ENCODE results near the gene C22orf31. TPM values are rescaled to one million over a fixed set of nuclear protein-coding genes. Genes with fewer than 3 reads are reported as not detected.
A peak's percentile ranks its signal among the peaks of the same experiment; 100 is the strongest.

Gene C22orf31
- total RNA-seq, 6 experiments from 2014 or later: not detected

DNA sequence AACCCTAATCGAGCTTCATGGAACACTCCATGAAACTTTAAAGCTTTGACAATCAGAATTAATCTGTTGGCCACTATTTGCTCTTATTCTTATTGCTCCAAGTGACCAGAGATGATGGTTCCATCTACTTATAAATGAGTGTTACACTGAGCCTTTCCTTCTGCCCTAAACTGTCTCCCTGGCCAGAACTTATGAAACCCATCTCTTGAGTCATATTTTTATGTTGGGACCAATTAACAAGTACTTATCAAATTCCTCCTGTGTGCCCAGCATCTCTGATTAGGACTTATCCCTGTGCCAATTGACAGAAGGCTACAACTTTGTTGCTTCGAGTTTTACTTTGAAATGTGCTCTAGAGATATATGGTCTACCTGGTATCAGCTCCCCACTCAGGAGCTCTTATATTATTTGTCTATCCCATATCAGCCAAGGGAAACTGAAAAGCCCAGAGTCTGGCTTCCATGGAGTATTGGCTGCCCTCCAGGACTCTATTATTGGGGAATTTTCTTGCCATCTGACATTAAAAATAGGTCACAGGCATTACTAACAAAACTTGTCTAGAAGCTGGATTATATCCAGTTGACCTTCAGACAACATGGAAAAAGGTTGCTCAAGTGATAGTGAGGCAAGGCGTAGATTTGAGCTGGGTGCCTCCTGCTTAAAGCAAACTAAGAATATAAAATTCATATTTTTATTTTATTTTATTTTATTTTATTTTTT is 20.0 kb upstream of the C22orf31 start:
- Mint-ChIP-seq H3K4me3 (no peak overlapping the region), H3K9me3 (no peaks in the 10 kb centered on the region), H3K27ac (no peak overlapping the region), H3K36me3 (ENCODE audit: low read depth) (no peaks in the 10 kb centered on the region), H3K4me1 (ENCODE audit: low read depth) (peaks cover 16% of the 10 kb centered on the region), H3K27me3 (ENCODE audit: insufficient read depth) (peaks cover 24% of the 10 kb centered on the region)
- no peak for DNase-seq
- TF ChIP-seq, protein P1, sequence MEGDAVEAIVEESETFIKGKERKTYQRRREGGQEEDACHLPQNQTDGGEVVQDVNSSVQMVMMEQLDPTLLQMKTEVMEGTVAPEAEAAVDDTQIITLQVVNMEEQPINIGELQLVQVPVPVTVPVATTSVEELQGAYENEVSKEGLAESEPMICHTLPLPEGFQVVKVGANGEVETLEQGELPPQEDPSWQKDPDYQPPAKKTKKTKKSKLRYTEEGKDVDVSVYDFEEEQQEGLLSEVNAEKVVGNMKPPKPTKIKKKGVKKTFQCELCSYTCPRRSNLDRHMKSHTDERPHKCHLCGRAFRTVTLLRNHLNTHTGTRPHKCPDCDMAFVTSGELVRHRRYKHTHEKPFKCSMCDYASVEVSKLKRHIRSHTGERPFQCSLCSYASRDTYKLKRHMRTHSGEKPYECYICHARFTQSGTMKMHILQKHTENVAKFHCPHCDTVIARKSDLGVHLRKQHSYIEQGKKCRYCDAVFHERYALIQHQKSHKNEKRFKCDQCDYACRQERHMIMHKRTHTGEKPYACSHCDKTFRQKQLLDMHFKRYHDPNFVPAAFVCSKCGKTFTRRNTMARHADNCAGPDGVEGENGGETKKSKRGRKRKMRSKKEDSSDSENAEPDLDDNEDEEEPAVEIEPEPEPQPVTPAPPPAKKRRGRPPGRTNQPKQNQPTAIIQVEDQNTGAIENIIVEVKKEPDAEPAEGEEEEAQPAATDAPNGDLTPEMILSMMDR (IDR thresholded peaks at IDR 0.05): no peak

DNA sequence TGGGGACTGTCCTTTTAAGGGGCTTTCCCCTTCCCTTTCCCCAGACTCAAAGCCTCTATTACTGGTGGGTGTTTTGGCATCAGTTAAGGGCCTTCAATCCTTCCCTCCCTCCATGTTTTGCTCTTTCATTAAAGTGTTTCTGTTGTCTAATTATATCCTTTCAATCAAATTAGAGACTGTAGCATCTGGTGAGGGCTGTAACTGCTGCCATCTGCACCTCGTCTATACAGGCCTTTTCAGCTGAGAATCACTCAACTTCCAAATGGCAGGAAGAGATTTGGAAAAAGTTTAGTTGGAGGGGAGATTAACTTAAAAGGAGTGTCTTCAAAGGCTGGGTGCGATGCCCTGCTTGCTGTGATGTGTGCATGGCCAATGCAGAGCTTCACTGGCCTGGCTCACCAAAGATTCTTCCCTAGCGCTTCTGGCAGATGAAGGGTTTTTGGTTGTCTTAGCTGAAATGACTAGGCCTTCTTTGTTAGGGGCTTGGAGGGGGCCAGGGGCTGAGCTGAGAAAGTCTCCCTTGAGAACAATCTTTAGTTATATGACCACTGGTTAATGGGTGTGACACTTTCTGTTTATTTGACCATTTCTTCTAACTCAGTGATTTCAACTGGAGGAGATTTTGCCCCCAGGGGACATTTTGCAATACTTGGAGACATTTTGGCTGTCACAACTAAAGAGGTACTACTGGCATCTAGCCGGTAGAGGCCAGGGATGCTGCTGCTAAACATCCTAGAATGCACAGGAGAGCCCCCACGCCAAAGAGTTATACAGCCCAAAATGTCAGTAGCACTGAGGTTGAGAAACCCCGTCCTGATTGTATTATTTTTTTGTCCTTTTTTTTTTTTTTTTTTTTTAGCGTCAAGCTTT is 18.7 kb upstream of the C22orf31 start:
- peaks cover 23% of the 10 kb centered on the region for H3K27me3 Mint-ChIP-seq (ENCODE audit: insufficient read depth)
- H3K4me3 Mint-ChIP-seq: no peak overlapping the region
- no peaks in the 10 kb centered on the region for H3K36me3 Mint-ChIP-seq (ENCODE audit: low read depth)
- TF ChIP-seq, protein P1 (IDR thresholded peaks at IDR 0.05): no peak
- H3K9me3 Mint-ChIP-seq: no peaks in the 10 kb centered on the region
- peaks cover 16% of the 10 kb centered on the region for H3K4me1 Mint-ChIP-seq (ENCODE audit: low read depth)
- DNase-seq: peak; percentile 9
- no peak overlapping the region for H3K27ac Mint-ChIP-seq

DNA sequence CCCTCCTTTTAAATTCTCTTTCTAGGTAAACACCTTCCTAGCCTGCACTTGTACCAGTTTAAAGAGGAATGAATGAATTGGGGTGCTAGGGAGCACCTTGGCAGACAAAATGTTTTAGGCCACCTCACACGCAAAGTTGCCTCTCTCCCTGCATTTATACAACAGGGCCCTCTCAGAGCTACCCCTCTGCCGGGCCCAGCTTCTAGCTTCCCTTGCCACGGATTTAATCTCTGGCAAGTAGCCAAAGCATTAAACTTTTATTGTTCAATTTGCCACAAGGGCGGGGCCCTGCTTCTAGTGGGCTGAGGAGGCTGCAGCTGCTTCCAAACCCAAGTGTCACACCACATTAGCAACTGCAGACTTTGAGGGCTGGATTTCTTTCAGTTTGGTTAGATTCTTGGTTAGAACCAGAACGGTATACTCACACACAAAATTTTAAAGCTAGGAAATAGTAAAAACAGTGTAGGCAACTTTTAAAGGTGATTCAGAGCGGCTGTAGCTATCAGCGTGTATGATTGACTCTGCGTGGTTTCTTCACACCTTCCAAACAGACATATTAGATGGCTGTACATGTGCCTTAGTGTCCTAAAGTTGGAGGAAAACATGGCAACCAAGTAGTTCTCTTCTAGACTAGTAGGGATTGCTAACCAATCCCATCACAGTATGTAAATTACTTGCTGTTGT is 17.7 kb upstream of the C22orf31 start:
- no peak for DNase-seq
- Mint-ChIP-seq H3K4me1 (ENCODE audit: low read depth) (peaks cover 12% of the 10 kb centered on the region), H3K4me3 (no peak overlapping the region), H3K36me3 (ENCODE audit: low read depth) (no peaks in the 10 kb centered on the region), H3K27ac (no peak overlapping the region), H3K9me3 (no peaks in the 10 kb centered on the region), H3K27me3 (ENCODE audit: insufficient read depth) (peaks cover 29% of the 10 kb centered on the region)
- TF ChIP-seq, protein P1 (IDR thresholded peaks at IDR 0.05): no peak

DNA sequence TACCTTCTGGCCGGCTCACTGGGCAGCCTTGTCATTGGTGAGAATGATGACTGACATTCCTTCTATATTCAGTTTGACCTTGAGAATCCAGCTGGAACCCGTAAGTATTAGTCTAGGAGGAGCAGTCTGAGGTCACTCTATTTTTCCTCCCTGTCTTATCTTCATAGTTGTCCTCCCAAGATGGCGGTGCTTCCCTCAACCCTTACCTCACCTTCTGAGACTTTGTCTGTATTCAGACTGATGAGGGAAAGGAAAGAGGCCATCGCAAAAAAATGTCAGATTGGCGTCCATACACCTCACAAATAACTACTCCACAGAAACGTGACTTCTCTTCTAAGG is 17.2 kb upstream of the C22orf31 start:
- Mint-ChIP-seq H3K4me3 (no peak overlapping the region), H3K4me1 (ENCODE audit: low read depth) (peaks cover 7% of the 10 kb centered on the region), H3K9me3 (no peaks in the 10 kb centered on the region), H3K27me3 (ENCODE audit: insufficient read depth) (peaks cover 32% of the 10 kb centered on the region), H3K27ac (no peak overlapping the region), H3K36me3 (ENCODE audit: low read depth) (no peaks in the 10 kb centered on the region)
- TF ChIP-seq, protein P1 (IDR thresholded peaks at IDR 0.05): no peak
- no peak for DNase-seq

DNA sequence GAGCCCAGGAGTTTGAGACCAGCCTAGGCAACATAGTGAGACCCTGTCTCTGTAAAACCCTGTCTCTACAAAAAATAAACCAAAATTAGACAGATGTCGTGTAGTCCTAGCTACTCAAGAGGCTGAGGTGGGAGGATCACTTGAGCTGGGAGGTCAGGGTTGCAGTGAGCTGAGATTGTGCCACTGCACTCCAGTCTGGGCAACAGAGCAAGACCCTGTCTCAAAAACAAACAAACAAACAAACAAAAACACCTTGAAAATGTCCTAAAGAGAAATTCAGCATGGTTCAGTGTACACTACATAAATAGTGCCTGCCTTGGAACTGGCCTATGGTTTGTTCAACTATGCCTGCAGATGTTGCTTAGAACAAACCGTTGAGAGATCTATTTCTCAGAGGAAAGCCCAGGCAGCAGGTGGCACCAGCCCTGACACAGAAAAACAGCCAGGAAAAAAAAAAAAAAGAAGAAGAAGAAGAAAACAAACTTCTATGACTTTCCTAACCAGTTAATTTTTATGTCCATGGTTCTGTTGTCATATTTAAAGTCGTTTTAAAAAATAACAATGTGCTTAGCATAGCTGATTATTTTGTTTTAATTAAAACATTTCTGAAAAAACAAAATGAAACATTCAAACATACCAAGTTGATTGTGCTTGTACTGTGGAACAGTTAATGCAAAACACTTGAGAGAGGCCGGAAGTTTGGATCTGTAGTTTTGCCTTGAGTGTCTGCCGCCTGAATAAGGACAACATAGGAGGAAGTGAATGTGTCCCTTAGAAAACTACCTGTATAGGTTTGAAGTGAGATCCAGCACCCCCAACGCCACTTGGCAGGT is 16.6 kb upstream of the C22orf31 start:
- H3K27ac Mint-ChIP-seq: no peak overlapping the region
- H3K9me3 Mint-ChIP-seq: no peaks in the 10 kb centered on the region

More for the DNA sequence above, 16.6 kb upstream of the C22orf31 start:
- TF ChIP-seq, protein P1 (IDR thresholded peaks at IDR 0.05): no peak
- Mint-ChIP-seq H3K4me3 (no peak overlapping the region), H3K36me3 (ENCODE audit: low read depth) (no peaks in the 10 kb centered on the region), H3K27me3 (ENCODE audit: insufficient read depth) (peaks cover 32% of the 10 kb centered on the region), H3K4me1 (ENCODE audit: low read depth) (peaks cover under 1% of the 10 kb centered on the region)
- DNase-seq: no peak

All from HFFc6 (cell line).